DOHH2 (cell line): Measurements from ENCODE around the gene EML3.

Experiments used
- H3F3A ChIP-seq: fragments of 200-600 bp; sonication (generic), shearing (Covaris generic); 2 replicates; pipeline ENCODE4 v1.6.0; 2016; ENCODE audit warnings: antibody characterized with exemption, mild to moderate bottlenecking; ENCODE audit not compliant: control insufficient read depth, insufficient read depth
- H3K27ac ChIP-seq: fragments of 200-600 bp; sonication (generic); 2 replicates; pipeline ENCODE4 v1.5.1; 2014; ENCODE audit warnings: low read depth, mild to moderate bottlenecking, low read length, moderate library complexity
- H3K27me3 ChIP-seq: fragments of 200-600 bp; sonication (generic); 2 replicates; pipeline ENCODE4 v1.6.1; 2014; ENCODE audit warnings: mild to moderate bottlenecking, low read length, mixed read lengths; ENCODE audit not compliant: control insufficient read depth
- H3K36me3 ChIP-seq: fragments of 200-600 bp; sonication (generic); 2 replicates; pipeline ENCODE4 v1.6.1; 2014; ENCODE audit warnings: mild to moderate bottlenecking, low read length, moderate library complexity, mixed read lengths; ENCODE audit not compliant: control insufficient read depth
- H3K4me1 ChIP-seq: fragments of 200-600 bp; sonication (generic); 2 replicates; pipeline ENCODE4 v1.6.1; 2014; ENCODE audit warnings: mild to moderate bottlenecking, low read length, mixed read lengths; ENCODE audit not compliant: control insufficient read depth
- H3K4me2 ChIP-seq: fragments of 200-600 bp; sonication (generic); 2 replicates; pipeline ENCODE4 v1.6.0; 2014; ENCODE audit warnings: mild to moderate bottlenecking, low read length, moderate library complexity
- H3K4me3 ChIP-seq: fragments of 200-600 bp; sonication (generic); 2 replicates; pipeline ENCODE4 v1.5.1; 2014; ENCODE audit warnings: mild to moderate bottlenecking, low read length, mixed read lengths
- H3K79me2 ChIP-seq: fragments of 200-600 bp; sonication (generic); 2 replicates; pipeline ENCODE4 v1.6.1; 2014; ENCODE audit warnings: mild to moderate bottlenecking, low read length, mixed read lengths; ENCODE audit not compliant: control insufficient read depth
- H3K9me2 ChIP-seq: fragments of 200-600 bp; sonication (generic); replicated peaks from 2 replicates; pipeline ENCODE4 v1.6.1; 2014; ENCODE audit warnings: mild to moderate bottlenecking, low read length, mixed read lengths; ENCODE audit not compliant: control insufficient read depth
- H3K9me3 ChIP-seq: fragments of 200-600 bp; sonication (generic); 2 replicates; pipeline ENCODE4 v1.6.1; 2014; ENCODE audit warnings: antibody characterized with exemption, low read length, mixed read lengths; ENCODE audit not compliant: control insufficient read depth, insufficient read depth
- H4K20me1 ChIP-seq: fragments of 200-600 bp; sonication (generic); 2 replicates; pipeline ENCODE4 v1.6.0; 2014; ENCODE audit warnings: low read depth, mild to moderate bottlenecking, antibody characterized with exemption, low read length, moderate library complexity; ENCODE audit not compliant: control insufficient read depth, insufficient read depth
- CTCF ChIP-seq: fragments of 200-600 bp; sonication (generic); IDR thresholded peaks from one replicate; pipeline ENCODE4 v1.5.1; 2014; ENCODE audit warnings: antibody characterized with exemption, mild to moderate bottlenecking, low read depth, low read length; ENCODE audit not compliant: poor library complexity, severe bottlenecking
- EZH2phosphoT487 ChIP-seq: fragments of 200-600 bp; sonication (generic); IDR thresholded peaks from 2 replicates; pipeline ENCODE4 v1.6.1; 2017; ENCODE audit warnings: borderline replicate concordance, mild to moderate bottlenecking, antibody characterized with exemption, low read length, moderate library complexity, mixed read lengths

The EML3 gene

GRCh38 chr11:62610814-62611704, 1.5 kb downstream of the EML3 start:
- Histone ChIP-seq H3K27ac (peak overlapping the region; percentile 64), H3K36me3 (peaks cover 40% of the 10 kb centered on the region), H3K4me1 (peaks cover 39% of the 10 kb centered on the region), H3K27me3 (no peaks in the 10 kb centered on the region), H4K20me1 (no peaks in the 10 kb centered on the region), H3K79me2 (peaks cover 17% of the 10 kb centered on the region), H3K4me2 (peak overlapping the region; percentile 98), H3F3A (peaks cover 15% of the 10 kb centered on the region), H3K9me3 (no peaks in the 10 kb centered on the region), H3K9me2 (no peaks in the 10 kb centered on the region), H3K4me3 (peak overlapping the region; percentile 92)
- TF ChIP-seq CTCF (no peak), EZH2phosphoT487 (no peak)

GRCh38 chr11:62610403-62610802, 2.2 kb downstream of the EML3 start:
- H3F3A ChIP-seq, result peaks cover 15% of the 10 kb centered on the region
- H3K4me1 ChIP-seq, result peaks cover 39% of the 10 kb centered on the region
- H3K9me2 ChIP-seq, result no peaks in the 10 kb centered on the region
- H3K4me2 ChIP-seq, result peak overlapping the region; percentile 98
- TF ChIP-seq CTCF, result no peak
- TF ChIP-seq EZH2phosphoT487, result no peak
- H4K20me1 ChIP-seq, result no peaks in the 10 kb centered on the region
- H3K27ac ChIP-seq, result no peak overlapping the region
- no peaks in the 10 kb centered on the region for H3K27me3 ChIP-seq
- H3K9me3 ChIP-seq, result no peaks in the 10 kb centered on the region
- H3K79me2 ChIP-seq, result peaks cover 17% of the 10 kb centered on the region
- H3K36me3 ChIP-seq, result peaks cover 43% of the 10 kb centered on the region
- H3K4me3 ChIP-seq, result peak overlapping the region; percentile 92; the same call in 1 of the 2 replicates

GRCh38 chr11:62608776-62609175, 3.8 kb downstream of the EML3 start:
- no peaks in the 10 kb centered on the region for H4K20me1 ChIP-seq
- peaks cover 39% of the 10 kb centered on the region for H3K4me1 ChIP-seq
- TF ChIP-seq EZH2phosphoT487 (no peak), CTCF (no peak)

More at GRCh38 chr11:62608776-62609175, 3.8 kb downstream of the EML3 start:
- Histone ChIP-seq H3K27me3 (no peaks in the 10 kb centered on the region), H3K36me3 (peaks cover 49% of the 10 kb centered on the region), H3K4me2 (no peak overlapping the region), H3K4me3 (no peak overlapping the region), H3K79me2 (peaks cover 17% of the 10 kb centered on the region), H3K9me3 (no peaks in the 10 kb centered on the region), H3F3A (peaks cover 10% of the 10 kb centered on the region), H3K9me2 (no peaks in the 10 kb centered on the region), H3K27ac (no peak overlapping the region)
